HG03103 (cell line): ENCODE measurements around the gene AIF1L.

Experiments used
- ATAC-seq: cut with Tn5 transposase; IDR thresholded peaks from one replicate; pipeline ENCODE4 v1.9.1; 2021; ENCODE audit warnings: low read depth; ENCODE audit not compliant: unreplicated experiment

Gene AIF1L

DNA sequence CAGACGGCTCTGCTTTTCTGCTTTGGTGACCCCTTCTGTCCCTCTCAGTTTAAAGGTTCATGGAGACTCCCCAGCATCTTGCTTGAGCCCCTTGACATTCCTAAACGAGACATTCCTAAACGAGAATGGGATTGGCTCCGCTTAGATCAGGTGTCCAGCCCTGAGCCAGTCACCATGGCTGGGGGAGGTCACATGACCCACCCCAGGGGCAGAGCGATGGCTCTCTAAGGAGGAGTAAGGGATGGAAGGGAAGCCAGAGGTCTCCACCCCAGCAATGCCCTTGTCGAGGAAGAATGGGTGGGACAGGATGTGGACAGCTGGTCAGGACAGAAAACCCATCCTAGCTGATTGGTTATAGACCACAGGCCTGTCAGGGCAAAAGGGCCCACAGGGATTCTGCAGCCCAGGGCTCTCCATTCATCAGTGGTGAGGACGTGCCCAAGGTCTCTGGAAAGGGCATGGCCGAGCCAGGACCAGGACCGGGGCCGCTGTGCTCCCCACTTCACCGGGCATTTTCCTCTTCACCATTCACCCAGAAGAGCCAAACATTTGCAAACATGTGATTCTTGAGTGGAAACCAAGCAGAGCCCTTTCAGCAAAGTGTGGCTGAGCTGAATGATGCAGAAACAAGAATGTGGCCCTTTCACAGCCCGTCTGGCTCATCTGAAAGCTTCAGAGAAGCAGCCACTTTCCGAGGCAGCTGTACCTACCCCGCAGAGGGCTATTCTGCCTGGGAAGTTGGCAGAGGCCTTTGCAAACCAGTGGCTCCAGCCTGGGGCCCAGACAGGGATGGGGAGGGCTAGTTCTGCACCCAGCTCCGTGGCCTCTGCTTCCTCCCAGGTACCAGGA, 19.8 kb upstream of the AIF1L start:
- ATAC-seq: no peak

DNA sequence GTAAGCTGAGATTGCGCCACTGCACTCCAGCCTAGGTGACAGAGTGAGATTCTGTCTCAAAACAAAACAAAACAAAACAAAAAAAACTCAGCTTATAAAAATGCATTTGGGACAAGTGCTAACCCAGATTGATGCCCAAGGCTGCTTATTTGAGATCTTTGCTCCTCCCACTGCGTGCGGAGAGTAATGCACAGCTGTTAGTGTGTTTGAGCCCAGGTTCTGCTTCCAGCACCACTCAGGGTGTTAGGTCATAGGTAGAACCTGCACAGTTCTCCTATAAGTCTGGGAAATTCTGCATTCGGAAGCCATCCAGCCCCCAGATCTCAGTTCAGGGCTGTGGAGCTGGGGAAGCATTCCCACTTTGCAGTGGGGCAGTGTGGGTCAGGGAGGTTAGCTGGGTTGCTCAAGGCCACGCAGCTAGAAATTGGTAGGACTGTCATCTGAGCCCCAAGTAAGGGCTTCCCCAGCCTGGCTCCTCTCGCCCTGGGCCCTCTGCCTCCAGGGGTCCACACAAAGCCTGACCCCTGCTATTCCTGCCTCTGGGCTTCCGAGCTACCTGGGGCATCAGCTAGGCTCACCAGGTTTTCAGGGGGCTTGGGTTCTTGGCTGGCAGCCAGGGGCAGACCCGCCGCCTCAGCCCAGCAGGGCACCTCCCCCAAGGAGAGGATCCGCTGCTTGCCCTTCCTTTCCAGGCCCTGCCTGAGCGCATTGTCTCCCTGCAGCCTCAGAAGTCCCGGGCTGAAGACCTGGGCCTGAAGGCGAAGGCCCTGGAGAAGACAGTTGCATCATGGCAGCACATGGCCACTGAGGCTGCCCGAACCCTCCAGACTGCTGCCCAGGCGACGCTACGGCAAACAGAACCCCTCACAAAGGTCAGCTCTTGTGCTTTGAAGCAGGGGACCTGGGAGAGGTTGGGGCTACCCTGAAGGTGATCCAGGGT, 17.6 kb upstream of the AIF1L start:
- no peak for ATAC-seq

DNA sequence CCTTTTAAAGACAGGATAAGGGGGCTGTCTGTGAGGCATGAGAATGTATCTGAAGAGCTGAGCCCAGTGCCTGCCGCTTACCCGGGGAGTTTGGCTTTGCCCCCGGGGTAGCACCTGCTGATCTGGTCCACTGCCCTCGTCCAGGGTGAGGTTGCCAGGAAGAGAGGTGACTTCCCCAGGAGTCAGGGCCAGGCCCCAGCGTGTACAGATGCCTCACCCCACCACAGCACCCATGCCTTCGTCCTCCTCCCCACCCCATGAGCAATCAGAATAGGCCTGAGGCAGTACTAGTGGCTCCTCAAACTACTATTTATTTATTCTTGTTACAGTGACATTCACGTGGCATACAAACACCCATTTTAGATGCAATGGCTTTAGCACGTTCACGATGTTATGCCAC, 15.7 kb upstream of the AIF1L start:
- ATAC-seq: no peak

DNA sequence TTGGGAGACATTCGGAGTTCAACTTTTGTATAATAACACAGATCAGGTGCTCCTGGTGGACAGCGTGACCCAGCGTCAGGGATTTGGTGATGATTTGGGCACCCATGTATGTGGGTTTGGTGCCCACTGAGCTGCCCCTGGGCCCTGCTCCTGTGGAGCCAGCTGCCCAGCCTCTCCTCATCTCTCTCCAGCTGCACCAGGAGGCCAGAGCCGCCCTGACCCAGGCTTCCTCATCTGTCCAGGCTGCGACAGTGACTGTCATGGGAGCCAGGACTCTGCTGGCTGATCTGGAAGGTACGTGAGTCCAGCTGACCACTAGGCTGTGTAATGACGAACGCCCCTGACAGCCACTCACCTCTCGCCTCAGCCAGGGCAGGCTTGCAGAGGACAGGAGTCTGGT, 14.5 kb upstream of the AIF1L start:
- ATAC-seq: no peak

DNA sequence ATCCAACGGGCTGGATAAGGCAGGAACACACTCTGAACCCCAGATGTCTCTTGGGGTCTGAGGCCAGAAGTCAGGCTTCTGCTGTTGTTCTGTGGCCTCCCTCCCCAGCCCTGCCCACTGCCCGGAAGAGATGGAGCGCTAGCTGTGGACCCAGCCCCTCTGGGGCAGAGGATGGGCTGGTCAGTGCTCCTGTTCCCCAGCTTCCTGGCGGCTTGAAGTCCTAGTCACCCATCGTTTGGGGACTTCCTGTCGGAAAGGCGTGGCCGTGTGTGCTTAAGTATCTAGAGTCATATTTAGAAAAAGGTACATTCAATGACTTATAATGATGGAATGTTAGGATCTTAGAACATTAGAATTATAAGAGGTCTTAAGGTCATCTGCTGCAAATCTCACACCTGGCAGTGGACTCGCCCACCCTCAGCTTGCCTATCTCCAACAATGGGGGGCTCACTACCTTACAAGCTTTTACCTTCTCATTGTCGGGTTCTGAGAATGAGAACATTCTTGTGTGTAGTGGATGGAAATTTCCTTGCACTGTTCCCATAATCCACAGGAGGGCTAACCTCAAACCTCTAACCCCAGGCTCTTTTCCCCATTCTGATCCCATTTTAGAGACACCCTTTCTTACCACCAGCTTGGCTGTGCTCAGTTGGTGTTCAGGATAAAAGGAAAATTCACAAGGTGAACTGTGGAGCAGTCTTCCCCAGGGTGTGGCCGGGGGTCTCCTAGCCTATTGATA, 13.4 kb upstream of the AIF1L start:
- ATAC-seq: no peak

DNA sequence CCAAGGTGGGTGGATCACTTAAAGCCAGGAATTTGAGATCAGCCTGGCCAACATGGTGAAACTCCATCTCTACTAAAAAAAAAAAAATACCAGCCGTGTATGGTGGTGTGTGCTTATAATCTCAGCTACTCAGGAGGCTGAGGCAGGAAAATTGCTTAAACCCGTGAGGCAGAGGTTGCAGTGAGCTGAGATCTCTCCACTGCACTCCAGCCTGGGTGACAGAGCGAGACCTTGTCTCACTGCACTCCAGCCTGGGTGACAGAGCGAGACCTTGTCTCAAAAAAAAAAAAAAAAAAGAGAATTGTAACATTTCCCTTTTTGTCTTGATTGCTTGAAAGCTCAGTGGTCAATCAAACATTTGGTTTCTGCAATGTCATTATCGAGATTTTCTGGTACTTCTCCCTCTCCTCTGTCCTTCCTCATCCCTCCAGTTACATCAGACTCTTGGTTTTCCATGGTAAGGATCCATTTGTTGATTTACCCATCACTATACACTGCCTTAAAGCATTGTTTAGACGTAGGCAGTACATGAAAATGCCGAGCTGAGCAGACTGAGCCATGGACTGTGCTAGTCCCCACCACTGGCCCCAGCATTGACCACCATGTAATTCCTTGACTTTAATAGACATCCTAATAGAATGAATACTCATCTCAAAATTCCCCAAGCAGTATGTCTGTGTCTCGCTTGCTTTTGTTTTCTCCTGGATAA, 11.5 kb upstream of the AIF1L start:
- no peak for ATAC-seq

DNA sequence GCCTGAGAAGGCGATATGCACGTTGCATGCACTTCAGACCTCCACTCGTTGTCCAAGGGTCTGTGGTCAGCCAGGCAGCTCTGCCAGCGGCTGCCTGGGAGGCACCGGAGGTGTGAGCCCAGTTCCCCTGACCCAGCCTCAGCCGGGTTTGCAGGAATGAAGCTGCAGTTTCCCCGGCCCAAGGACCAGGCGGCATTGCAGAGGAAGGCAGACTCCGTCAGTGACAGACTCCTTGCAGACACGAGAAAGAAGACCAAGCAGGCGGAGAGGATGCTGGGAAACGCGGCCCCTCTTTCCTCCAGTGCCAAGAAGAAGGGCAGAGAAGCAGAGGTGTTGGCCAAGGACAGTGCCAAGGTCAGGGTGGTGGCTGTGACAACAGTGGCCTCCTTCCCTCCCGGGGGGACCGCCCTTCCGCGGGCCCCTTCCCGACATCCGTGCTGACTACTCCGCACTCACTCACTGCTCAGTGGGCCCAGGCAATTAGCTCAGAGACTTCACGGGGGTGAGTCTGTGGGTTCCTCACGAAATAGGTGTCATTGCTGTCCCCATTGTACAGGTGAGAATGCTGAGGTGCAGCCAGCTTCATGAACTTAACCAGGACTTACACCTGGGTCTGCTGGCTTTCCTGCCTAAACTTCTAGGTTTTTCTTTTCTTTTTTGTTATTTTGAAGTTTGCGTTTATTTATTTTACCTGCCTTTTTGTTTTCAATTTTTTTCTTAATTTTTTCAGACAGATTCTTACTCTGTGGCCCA, 10.8 kb upstream of the AIF1L start:
- ATAC-seq: no peak

DNA sequence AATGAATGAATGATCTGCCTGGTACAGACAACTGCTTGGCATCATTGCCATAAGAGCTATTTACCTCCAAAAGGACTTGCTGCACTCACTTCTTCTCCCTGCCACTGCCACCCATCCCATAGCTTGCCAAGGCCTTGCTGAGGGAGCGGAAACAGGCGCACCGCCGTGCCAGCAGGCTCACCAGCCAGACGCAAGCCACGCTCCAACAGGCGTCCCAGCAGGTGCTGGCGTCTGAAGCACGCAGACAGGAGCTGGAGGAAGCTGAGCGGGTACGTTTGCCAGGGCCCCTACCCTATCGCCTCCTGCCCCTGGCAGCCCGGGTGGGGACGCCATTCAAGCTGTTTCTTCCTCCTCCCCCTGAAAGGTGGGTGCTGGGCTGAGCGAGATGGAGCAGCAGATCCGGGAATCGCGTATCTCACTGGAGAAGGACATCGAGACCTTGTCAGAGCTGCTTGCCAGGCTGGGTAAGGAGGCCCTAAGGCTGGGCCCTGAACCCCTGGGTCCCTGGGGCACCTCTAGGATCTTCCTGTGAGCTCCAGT, 8.9 kb upstream of the AIF1L start:
- ATAC-seq: no peak

DNA sequence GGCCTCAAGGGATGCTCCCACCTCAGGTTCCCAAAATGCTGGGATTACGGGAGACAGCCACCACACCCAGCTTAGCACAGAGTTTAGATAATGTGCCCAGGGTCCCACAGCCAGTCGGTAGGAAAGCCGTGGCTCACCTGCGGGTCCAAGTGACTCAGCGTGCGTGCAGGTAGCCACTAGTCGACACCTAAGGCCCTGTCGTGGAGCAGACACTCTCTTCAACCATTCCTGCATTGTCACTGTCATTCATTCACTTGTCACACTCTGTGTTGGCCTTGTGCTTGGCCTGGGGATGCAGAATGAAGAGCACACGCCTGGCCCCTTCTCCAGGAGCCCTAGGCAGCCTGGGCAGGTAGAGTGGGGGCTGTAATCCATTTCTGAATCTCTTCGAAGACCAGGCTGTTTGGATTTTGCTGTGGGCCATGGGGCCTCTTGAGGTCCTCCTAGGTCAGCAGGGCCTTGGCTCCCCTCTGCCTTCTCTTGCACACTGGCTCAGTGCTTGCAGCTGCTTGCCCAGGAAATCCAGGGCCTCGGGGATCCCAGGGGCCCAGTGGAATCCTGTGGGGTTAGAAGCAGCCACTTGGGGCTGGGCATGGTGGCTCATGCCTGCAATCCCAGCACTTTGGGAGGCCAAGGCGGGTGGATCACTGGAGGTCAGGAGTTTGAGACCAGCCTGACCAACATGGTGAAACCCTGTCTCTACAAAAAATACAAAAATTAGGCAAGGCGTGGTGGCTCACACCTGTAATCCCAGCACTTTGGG, 6.1 kb upstream of the AIF1L start:
- ATAC-seq: no peak

DNA sequence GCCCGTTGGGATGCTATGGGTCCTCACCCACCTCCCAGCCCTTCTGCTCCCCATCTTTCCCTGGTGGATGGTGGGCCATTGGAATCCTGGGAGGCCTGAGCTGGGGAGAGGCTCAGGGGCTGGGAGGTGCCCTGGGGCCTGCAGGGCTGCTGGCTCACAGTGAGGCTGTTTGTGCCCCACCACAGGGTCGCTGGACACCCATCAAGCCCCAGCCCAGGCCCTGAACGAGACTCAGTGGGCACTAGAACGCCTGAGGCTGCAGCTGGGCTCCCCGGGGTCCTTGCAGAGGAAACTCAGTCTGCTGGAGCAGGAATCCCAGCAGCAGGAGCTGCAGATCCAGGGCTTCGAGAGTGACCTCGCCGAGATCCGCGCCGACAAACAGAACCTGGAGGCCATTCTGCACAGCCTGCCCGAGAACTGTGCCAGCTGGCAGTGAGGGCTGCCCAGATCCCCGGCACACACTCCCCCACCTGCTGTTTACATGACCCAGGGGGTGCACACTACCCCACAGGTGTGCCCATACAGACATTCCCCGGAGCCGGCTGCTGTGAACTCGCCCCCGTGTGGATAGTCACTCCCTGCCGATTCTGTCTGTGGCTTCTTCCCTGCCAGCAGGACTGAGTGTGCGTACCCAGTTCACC, 4.9 kb upstream of the AIF1L start:
- no peak for ATAC-seq

DNA sequence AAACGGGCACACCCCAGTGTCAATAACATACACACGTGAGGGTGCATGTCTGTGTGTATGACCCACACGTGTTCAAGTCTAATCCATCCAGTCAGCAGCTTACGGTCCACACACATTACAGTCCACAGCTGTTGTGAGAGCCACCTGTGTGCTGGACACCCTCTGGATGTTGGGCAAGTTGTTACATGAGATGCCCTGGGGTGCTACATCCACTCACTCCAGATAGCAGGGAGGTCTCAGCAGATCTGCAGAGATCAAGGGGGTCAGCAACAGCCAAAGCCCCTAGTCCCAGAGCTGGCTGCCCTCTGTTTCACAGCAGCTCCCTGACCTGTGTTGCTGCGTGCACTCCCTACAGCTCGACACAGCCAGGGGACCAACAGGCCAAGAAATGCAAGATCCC, 4.3 kb upstream of the AIF1L start:
- ATAC-seq: no peak

DNA sequence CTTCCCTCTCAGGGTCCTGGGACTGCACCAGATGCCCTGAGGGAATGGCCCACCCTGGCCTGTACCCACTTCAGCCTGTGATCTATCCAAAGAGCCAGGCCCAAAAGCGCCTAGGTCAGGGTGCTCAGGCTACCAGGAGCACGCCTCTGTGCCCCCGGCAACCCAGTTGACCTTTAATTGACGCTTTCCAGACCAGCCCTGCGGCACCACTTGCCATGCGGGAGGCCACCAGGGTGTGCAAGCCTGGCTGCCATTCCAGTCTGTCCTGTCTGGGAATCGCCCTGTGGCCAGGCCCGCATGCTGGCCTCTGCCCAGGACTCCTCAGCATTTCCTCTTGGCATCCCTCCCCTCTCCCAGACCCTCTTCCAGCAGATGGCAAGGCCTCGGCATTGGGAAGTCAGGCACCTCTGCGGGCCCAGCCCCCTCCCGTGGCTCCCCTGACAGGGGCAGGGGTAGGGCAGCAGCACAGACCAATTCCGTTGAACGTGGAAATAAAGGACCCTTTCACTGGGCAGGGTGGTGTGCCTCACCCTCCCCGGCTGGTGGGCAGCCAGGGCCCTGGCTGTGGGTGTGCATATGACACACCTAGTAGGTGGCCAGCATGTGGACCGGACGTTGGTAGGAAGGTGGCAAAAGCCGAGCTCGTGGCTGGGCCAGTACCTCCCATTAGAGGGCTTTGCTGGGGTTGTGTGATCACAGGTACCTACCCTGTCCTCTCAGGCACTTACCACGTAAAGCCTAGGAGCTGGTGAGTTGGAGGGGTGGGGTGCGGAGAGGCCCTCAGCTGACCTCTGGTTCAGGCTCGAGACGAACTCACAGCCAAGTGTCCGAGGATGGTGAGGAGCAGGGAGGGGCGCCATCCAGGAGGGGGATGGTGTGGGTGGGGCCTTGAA, 3.5 kb upstream of the AIF1L start:
- no peak for ATAC-seq

DNA sequence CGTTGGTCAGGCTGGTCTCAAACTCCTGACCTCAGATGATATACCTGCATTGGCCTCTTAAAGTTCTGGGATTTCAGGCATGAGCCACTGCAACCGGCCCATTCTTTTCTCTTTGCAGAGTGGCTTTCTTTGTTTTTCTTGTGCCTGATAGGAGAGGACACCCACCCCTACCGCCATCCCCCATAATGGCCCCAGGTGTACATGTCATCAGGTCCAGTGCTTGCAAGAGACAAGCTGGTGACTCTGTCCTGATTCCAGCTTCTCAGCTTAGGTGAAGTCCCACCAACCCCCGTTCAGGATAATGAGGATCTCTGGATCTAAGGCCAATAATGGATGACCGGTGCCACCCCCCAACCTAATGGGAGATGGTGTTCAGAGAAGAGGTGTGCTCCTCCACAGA, 2.3 kb upstream of the AIF1L start:
- ATAC-seq: no peak

DNA sequence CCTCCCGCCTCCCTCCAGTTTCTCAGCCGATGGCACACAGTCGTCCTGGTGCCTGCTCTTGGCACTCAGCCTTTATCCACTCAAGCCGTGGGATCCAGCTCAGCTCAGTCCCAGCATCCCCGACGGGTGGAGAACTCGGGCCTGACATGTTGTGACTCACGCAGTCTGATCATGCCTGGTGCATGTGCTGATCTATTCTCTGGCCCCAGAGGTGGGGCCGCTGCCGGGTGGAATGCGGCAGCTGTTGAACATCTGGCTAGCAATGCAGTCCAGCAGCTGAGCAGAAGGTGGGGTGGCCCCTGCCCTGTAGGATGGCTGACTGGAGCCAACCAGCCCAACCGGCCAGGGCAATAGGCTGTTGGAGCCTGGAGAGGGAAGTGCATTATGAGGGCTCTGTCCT, 1.7 kb upstream of the AIF1L start:
- no peak for ATAC-seq

DNA sequence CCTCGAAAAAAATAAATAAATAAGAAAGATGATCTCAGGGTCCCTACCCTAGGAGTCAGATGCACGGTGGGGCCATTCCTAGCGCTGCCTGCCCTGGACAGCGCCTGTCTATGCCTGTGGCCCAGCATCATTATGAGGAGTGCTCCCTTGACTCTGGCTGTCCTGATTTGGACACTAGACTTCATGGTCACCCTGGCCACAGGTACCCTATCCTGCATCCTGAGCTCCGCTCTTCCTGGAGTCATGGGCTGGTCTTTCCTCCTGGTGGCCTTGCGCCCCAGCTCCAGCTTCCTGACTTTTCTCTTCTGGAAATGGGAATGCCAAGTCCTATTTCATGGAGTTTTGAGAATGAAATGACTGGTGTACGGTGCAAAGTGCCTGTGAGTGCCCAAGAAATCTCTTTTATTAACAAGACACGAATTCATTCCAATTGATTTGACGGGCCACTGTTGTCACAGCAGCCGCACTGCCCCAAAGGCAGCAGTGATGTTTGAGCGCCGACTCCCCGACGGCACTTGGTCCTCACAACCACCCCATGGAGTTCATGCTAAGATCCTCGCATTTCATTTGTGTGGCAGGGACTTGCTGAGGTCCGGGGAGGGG, 564 bp upstream of the AIF1L start:
- no peak for ATAC-seq

DNA sequence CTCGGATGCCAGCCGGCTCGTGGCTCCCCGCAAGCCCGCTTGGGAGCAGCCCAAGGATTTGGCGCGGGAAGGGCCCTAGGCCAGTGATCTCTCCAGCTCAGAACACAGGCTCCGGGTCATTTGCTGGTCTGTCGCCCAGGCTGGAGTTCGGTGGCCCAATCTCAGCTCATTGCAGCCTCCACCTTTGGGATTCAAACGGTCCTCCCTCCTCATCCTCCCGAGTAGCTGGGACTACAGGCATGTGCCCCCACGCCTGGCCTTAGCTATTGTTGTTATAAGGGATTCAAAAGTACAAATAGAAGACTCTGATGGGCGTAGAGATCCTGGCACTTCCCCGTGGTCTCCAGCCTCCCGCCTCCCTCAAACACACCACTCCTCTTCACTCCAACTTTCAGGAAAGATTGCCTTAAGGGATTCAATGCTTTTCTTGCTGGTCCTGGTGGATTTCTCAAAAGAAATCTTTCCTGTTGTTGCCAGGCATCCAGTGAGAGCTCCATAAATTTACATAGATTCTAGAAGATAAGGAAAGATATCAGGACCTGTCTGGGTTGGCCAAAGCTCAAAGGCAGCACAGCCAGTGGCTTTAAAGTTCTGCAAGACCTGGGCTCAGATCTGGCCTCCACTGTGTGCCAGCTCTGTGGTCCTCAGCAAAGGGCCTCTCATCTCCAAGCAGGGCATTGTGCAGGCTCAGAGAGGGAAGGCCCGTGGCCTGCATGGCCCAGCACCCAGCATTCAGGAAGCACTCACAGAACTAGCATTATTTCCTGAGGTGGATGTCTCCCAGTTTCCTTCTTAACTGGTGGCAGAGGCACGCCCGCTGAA, 1.0 kb downstream of the AIF1L start:
- ATAC-seq: no peak
